Stimulated activated naive CD8-positive, alpha-beta T cell treated with anti-CD3 and anti-CD28 coated beads, Interleukin-15, amount 100 ng/mL, for 72 hours (primary cell): ENCODE data around the gene SLAMF1.

Experiments used
- ATAC-seq: fragments of 150-1000 bp; cut with Tn5 transposase; 2 replicates; pipeline ENCODE4 v1.10.0; 2021; ENCODE audit warnings: mild to moderate bottlenecking, moderate library complexity
- DNase-seq, 2 donors: peaks; one replicate each; pipeline ENCODE4 v3.0.0; 2021 to 2022
- H3K27ac Mint-ChIP-seq, 2 donors: one replicate each; pipeline ENCODE4 v1.8.0; 2022; ENCODE audit warnings: mild to moderate bottlenecking in 2 of 2, mixed read lengths in 2 of 2, moderate library complexity in 2 of 2
- H3K27me3 Mint-ChIP-seq: one replicate; pipeline ENCODE4 v1.8.0; 2022; ENCODE audit warnings: mixed read lengths
- H3K4me1 Mint-ChIP-seq: one replicate; pipeline ENCODE4 v1.8.0; 2022; ENCODE audit warnings: mild to moderate bottlenecking, mixed read lengths
- H3K4me3 Mint-ChIP-seq, 2 donors: one replicate each; pipeline ENCODE4 v1.8.0; 2022; ENCODE audit warnings: mild to moderate bottlenecking in 2 of 2, mixed read lengths in 2 of 2, moderate library complexity in 1 of 2
- H3K9me3 Mint-ChIP-seq, 2 donors: one replicate each; pipeline ENCODE4 v1.8.0; 2022; ENCODE audit warnings: mixed read lengths in 2 of 2

Gene SLAMF1

GRCh38 chr1:160670701-160671100, 23.9 kb upstream of the SLAMF1 start:
- Mint-ChIP-seq H3K4me3 (no peak overlapping the region), H3K4me1 (peaks cover 24% of the 10 kb centered on the region), H3K27ac (no peak overlapping the region), H3K9me3 (peaks cover 8 to 22% of the 10 kb centered on the region in 2 donors), H3K27me3 (no peaks in the 10 kb centered on the region)
- ATAC-seq (no peak), DNase-seq (no peak)

- ATAC-seq (no peak), DNase-seq (no peak)
- Mint-ChIP-seq H3K27me3 (no peaks in the 10 kb centered on the region), H3K4me3 (no peak overlapping the region), H3K4me1 (peaks cover 33% of the 10 kb centered on the region), H3K9me3 (peaks cover 8 to 22% of the 10 kb centered on the region in 2 donors), H3K27ac (no peak overlapping the region)
Measured at GRCh38 chr1:160669802-160670201, 23.0 kb upstream of the SLAMF1 start.

- no peak for ATAC-seq
- no peaks in the 10 kb centered on the region for H3K27me3 Mint-ChIP-seq
- H3K27ac Mint-ChIP-seq, result no peak overlapping the region
- H3K4me1 Mint-ChIP-seq, result peaks cover 38% of the 10 kb centered on the region
- DNase-seq, result no peak
- no peak overlapping the region for H3K4me3 Mint-ChIP-seq
- peaks cover 8 to 22% of the 10 kb centered on the region in 2 donors for H3K9me3 Mint-ChIP-seq
Measured at GRCh38 chr1:160669276-160669675, 22.4 kb upstream of the SLAMF1 start.

- H3K4me3 Mint-ChIP-seq, result no peak overlapping the region
- H3K27me3 Mint-ChIP-seq, result no peaks in the 10 kb centered on the region
- ATAC-seq (no peak), DNase-seq (no peak)
- peaks cover 52% of the 10 kb centered on the region for H3K4me1 Mint-ChIP-seq
- peaks cover 8 to 22% of the 10 kb centered on the region in 2 donors for H3K9me3 Mint-ChIP-seq
- no peak overlapping the region for H3K27ac Mint-ChIP-seq
Measured at GRCh38 chr1:160667896-160668295, 21.1 kb upstream of the SLAMF1 start.

- peaks cover 8 to 25% of the 10 kb centered on the region in 2 donors for H3K9me3 Mint-ChIP-seq
- peak overlapping the region in 1 of 2 donors; percentile 83 for H3K27ac Mint-ChIP-seq
- no peaks in the 10 kb centered on the region for H3K27me3 Mint-ChIP-seq
- H3K4me1 Mint-ChIP-seq, result peaks cover 67% of the 10 kb centered on the region
- DNase-seq (no peak), ATAC-seq (peak; percentile 48)
- H3K4me3 Mint-ChIP-seq, result peak overlapping the region; percentile 65 to 74
Measured at GRCh38 chr1:160666079-160666442, 19.2 kb upstream of the SLAMF1 start.

GRCh38 chr1:160665330-160666078, 18.7 kb upstream of the SLAMF1 start:
- Mint-ChIP-seq H3K4me3 (peak overlapping the region; percentile 65 to 74), H3K4me1 (peaks cover 66% of the 10 kb centered on the region), H3K27me3 (no peaks in the 10 kb centered on the region), H3K9me3 (peaks cover 7 to 20% of the 10 kb centered on the region in 2 donors), H3K27ac (peak overlapping the region; percentile 83)
- DNase-seq (peak in 1 of 2 donors; percentile 60), ATAC-seq (peak; percentile 75)

- DNase-seq (no peak), ATAC-seq (peak; percentile 84)
- peak overlapping the region; percentile 65 to 67 for H3K4me3 Mint-ChIP-seq
- H3K27ac Mint-ChIP-seq, result peak overlapping the region; percentile 48 to 75
- H3K9me3 Mint-ChIP-seq, result peaks cover 14 to 24% of the 10 kb centered on the region in 2 donors
- no peaks in the 10 kb centered on the region for H3K27me3 Mint-ChIP-seq
- peaks cover 66% of the 10 kb centered on the region for H3K4me1 Mint-ChIP-seq
Measured at GRCh38 chr1:160664573-160665051, 17.8 kb upstream of the SLAMF1 start.

GRCh38 chr1:160662910-160663309, 16.1 kb upstream of the SLAMF1 start:
- Mint-ChIP-seq H3K9me3 (peaks cover 18 to 25% of the 10 kb centered on the region in 2 donors), H3K4me3 (peak overlapping the region in 1 of 2 donors; percentile 6), H3K4me1 (peaks cover 70% of the 10 kb centered on the region), H3K27ac (no peak overlapping the region), H3K27me3 (no peaks in the 10 kb centered on the region)
- DNase-seq (no peak), ATAC-seq (no peak)

- Mint-ChIP-seq H3K4me3 (no peak overlapping the region), H3K9me3 (peaks cover 16 to 18% of the 10 kb centered on the region in 2 donors), H3K4me1 (peaks cover 68% of the 10 kb centered on the region), H3K27me3 (no peaks in the 10 kb centered on the region), H3K27ac (no peak overlapping the region)
- ATAC-seq (no peak), DNase-seq (no peak)
Measured at GRCh38 chr1:160659566-160659965, 12.7 kb upstream of the SLAMF1 start.

- DNase-seq, result no peak
- no peak overlapping the region for H3K27ac Mint-ChIP-seq
- H3K4me3 Mint-ChIP-seq, result no peak overlapping the region
- peaks cover 16 to 18% of the 10 kb centered on the region in 2 donors for H3K9me3 Mint-ChIP-seq
- H3K27me3 Mint-ChIP-seq, result no peaks in the 10 kb centered on the region
- no peak for ATAC-seq
- peaks cover 68% of the 10 kb centered on the region for H3K4me1 Mint-ChIP-seq
Measured at GRCh38 chr1:160658814-160659193, 12.0 kb upstream of the SLAMF1 start.

- no peaks in the 10 kb centered on the region for H3K27me3 Mint-ChIP-seq
- peaks cover 16 to 18% of the 10 kb centered on the region in 2 donors for H3K9me3 Mint-ChIP-seq
- DNase-seq (no peak), ATAC-seq (no peak)
- peaks cover 68% of the 10 kb centered on the region for H3K4me1 Mint-ChIP-seq
- H3K4me3 Mint-ChIP-seq, result no peak overlapping the region
- H3K27ac Mint-ChIP-seq, result no peak overlapping the region
Measured at GRCh38 chr1:160658162-160658813, 11.4 kb upstream of the SLAMF1 start.

- peaks cover 68% of the 10 kb centered on the region for H3K4me1 Mint-ChIP-seq
- H3K9me3 Mint-ChIP-seq, result peaks cover 16 to 18% of the 10 kb centered on the region in 2 donors
- ATAC-seq, result no peak
- DNase-seq, result no peak
- H3K27me3 Mint-ChIP-seq, result no peaks in the 10 kb centered on the region
- H3K4me3 Mint-ChIP-seq, result peak overlapping the region in 1 of 2 donors; percentile 20
- H3K27ac Mint-ChIP-seq, result peak overlapping the region in 1 of 2 donors; percentile 63
Measured at GRCh38 chr1:160657250-160657781, 10.5 kb upstream of the SLAMF1 start.

GRCh38 chr1:160656737-160657136, 9.9 kb upstream of the SLAMF1 start:
- Mint-ChIP-seq H3K4me1 (peaks cover 68% of the 10 kb centered on the region), H3K4me3 (peak overlapping the region; percentile 17 to 44), H3K9me3 (peaks cover 16 to 18% of the 10 kb centered on the region in 2 donors), H3K27ac (peak overlapping the region in 1 of 2 donors; percentile 28), H3K27me3 (no peaks in the 10 kb centered on the region)
- no peak for DNase-seq
- ATAC-seq, result peak; percentile 53

GRCh38 chr1:160653620-160654016, 6.8 kb upstream of the SLAMF1 start:
- peak; percentile 40 for ATAC-seq
- Mint-ChIP-seq H3K4me3 (no peak overlapping the region), H3K9me3 (no peaks in the 10 kb centered on the region), H3K27ac (no peak overlapping the region), H3K4me1 (peaks cover 75% of the 10 kb centered on the region), H3K27me3 (no peaks in the 10 kb centered on the region)
- DNase-seq, result no peak

GRCh38 chr1:160652924-160653619, 6.2 kb upstream of the SLAMF1 start:
- Mint-ChIP-seq H3K4me3 (peak overlapping the region in 1 of 2 donors; percentile 4), H3K4me1 (peaks cover 75% of the 10 kb centered on the region), H3K27ac (peak overlapping the region in 1 of 2 donors; percentile 27), H3K9me3 (no peaks in the 10 kb centered on the region), H3K27me3 (no peaks in the 10 kb centered on the region)
- ATAC-seq (no peak), DNase-seq (no peak)
